GM19099 (cell line): ENCODE measurements around the gene OR2T4.

ENCODE experiments used
- POLR2A ChIP-seq: IDR thresholded peaks from 3 replicates; pipeline ENCODE4 v1.6.1; 2011; ENCODE audit warnings: low read depth; ENCODE audit not compliant: insufficient read length; ENCODE audit errors: extremely low read depth

OR2T4 gene

DNA sequence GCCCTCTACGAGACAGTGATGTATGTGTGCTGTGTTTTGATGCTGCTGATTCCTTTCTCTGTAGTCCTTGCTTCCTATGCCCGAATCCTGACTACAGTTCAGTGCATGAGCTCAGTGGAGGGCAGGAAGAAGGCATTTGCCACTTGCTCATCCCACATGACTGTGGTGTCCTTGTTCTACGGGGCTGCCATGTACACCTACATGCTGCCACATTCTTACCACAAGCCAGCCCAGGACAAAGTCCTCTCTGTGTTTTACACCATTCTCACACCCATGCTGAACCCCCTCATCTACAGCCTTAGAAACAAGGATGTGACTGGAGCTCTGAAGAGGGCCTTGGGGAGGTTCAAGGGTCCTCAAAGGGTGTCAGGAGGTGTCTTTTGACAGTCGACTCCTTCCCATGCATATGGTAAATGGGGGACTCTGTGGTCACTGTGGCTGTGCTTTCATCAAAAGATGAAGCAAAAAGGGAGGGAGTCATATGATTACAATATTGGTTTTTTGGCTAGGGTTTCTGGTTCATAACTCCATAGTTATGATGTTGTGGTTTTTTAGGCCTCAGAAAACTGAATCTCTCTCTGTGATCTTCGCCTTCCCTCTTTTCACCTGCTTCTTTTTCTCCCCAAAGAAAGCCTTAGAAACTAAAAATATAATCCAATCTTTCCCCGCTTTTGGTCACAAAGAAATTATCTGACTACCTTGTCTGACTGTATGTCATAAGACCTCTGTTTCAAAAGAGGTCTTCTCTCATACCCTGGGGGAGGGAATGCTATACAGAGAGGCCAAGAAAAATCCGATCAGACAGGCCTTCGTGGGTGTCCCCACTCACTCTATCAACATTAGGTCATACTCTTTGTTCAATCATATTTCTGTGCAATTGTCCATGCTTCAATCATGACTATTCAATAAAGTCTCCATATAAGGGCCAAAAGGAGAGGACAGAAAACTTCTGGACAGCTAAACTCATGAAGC, 45.5 kb downstream of the OR2T4 start:
- no peak for TF ChIP-seq POLR2A
